K562 (cell line): ENCODE results near the gene CREG1. TPM values are rescaled to one million over a fixed set of nuclear protein-coding genes. Genes with fewer than 3 reads are reported as not detected.

ENCODE experiments used
- AFF4 ChIP-seq: sonication (generic); formaldehyde crosslinking; IDR thresholded peaks from 2 replicates; pipeline ENCODE4 v1.8.0; 2023; ENCODE audit warnings: mild to moderate bottlenecking, missing genetic modification reagents
- BMI1 ChIP-seq: fragments of 150-350 bp; IDR thresholded peaks from 2 replicates; pipeline ENCODE4 v1.6.1; 2014; ENCODE audit warnings: low read length
- CEBPB ChIP-seq: fragments of 450-650 bp; IDR thresholded peaks from 2 replicates; pipeline ENCODE4 v1.6.1; 2016; ENCODE audit warnings: missing genetic modification characterization, missing compliant biosample characterization
- CHD1 ChIP-seq: fragments of 200-600 bp; sonication (generic); IDR thresholded peaks from one replicate; pipeline ENCODE4 v1.6.1; 2012; ENCODE audit warnings: mild to moderate bottlenecking, moderate library complexity, low read length, inconsistent platforms
- CREB3L1 ChIP-seq: fragments of 450-650 bp; IDR thresholded peaks from 2 replicates; pipeline ENCODE4 v1.6.1; 2014; ENCODE audit warnings: low read depth, mild to moderate bottlenecking, moderate library complexity, borderline replicate concordance
- HDAC1 ChIP-seq, 2 experiments: fragments of 450-650 bp; IDR thresholded peaks; 2 replicates each; pipeline ENCODE4 v1.6.1; 2016 to 2017; ENCODE audit warnings: inconsistent platforms in 1 of 2, mild to moderate bottlenecking in 1 of 2, moderate library complexity in 1 of 2
- MAX ChIP-seq: sonication (generic); formaldehyde crosslinking; IDR thresholded peaks from 2 replicates; pipeline ENCODE4 v1.9.0; 2022; ENCODE audit warnings: mild to moderate bottlenecking, missing genetic modification reagents
- MLLT1 ChIP-seq, 2 experiments: fragments of 450-650 bp; IDR thresholded peaks; 2 replicates each; pipeline ENCODE4 v1.6.1; 2016
- MXI1 ChIP-seq: IDR thresholded peaks from 2 replicates; pipeline ENCODE4 v1.6.1; 2011; ENCODE audit warnings: low read depth, mild to moderate bottlenecking, improper control_type of control experiment, low read length
- NCOA1 ChIP-seq: fragments of 450-650 bp; IDR thresholded peaks from 2 replicates; pipeline ENCODE4 v1.6.1; 2016; ENCODE audit warnings: low read depth
- NEUROD1 ChIP-seq: fragments of 150-350 bp; IDR thresholded peaks from 2 replicates; pipeline ENCODE4 v1.6.1; 2014; ENCODE audit warnings: borderline replicate concordance, low read length, low read depth; ENCODE audit not compliant: partially characterized antibody
- PHTF2 ChIP-seq: fragments of 250-450 bp; sonication (Bioruptor Pico); IDR thresholded peaks from 2 replicates; pipeline ENCODE4 v1.5.0; 2021; ENCODE audit warnings: mild to moderate bottlenecking
- POLR2B ChIP-seq: fragments of 450-650 bp; IDR thresholded peaks from 2 replicates; pipeline ENCODE4 v1.6.1; 2018; ENCODE audit warnings: low read depth; ENCODE audit not compliant: partially characterized antibody
- POLR3A ChIP-seq: IDR thresholded peaks from 2 replicates; pipeline ENCODE4 v1.6.1; 2011; ENCODE audit warnings: borderline replicate concordance, mild to moderate bottlenecking, moderate library complexity; ENCODE audit not compliant: insufficient read length, insufficient read depth; ENCODE audit errors: extremely low read depth
- RBM17 ChIP-seq: fragments of 200-400 bp; formaldehyde crosslinking; IDR thresholded peaks from 2 replicates; pipeline ENCODE4 v1.6.1; 2017; ENCODE audit warnings: low read depth, mild to moderate bottlenecking, low read length, borderline replicate concordance
- SMARCE1 ChIP-seq: fragments of 450-650 bp; IDR thresholded peaks from 2 replicates; pipeline ENCODE4 v1.7.1; 2016; ENCODE audit warnings: mild to moderate bottlenecking
- SP2 ChIP-seq: IDR thresholded peaks from 2 replicates; pipeline ENCODE4 v1.6.1; 2011; ENCODE audit warnings: mild to moderate bottlenecking, low read depth, low read length, moderate library complexity; ENCODE audit not compliant: poor library complexity, severe bottlenecking; ENCODE audit errors: extremely low read depth
- THAP12 ChIP-seq: fragments of 250-450 bp; sonication (Bioruptor Pico); IDR thresholded peaks from 2 replicates; pipeline ENCODE4 v1.9.0; 2021; ENCODE audit warnings: mild to moderate bottlenecking, inconsistent platforms
- ZNF263 ChIP-seq: sonication (generic); formaldehyde crosslinking; IDR thresholded peaks from 2 replicates; pipeline ENCODE4 v1.8.0; 2022; ENCODE audit warnings: mild to moderate bottlenecking, missing genetic modification reagents, borderline replicate concordance
- ZNF79 ChIP-seq: fragments of 250-450 bp; sonication (Bioruptor Pico); IDR thresholded peaks from 2 replicates; pipeline ENCODE4 v1.4.0; 2020; ENCODE audit warnings: low read depth, mild to moderate bottlenecking, moderate library complexity
- polyA plus RNA-seq, 8 experiments: library from polyadenylated mRNA; depleted of rRNA in 4 of 8; stranded (reverse) in 5 of 8; unstranded in 3 of 8; fragments of >200 nt; fragmentation: Nextera tagmentation in 2 of 8; fragmentation: Illumina TruSeq in 1 of 8; extraction: Ambion mirVana in 2 of 8; extraction: Trizol in 1 of 8; gene quantifications; 2 replicates each; pipeline versions ENCODE4 v1.2.1 to v1.2.3, GENCODE V29; 2011 to 2014; ENCODE audit warnings: inconsistent platforms in 1 of 8, missing spikeins in 1 of 8
- total RNA-seq, 7 experiments: library from RNA; depleted of rRNA in 6 of 7; stranded (reverse); fragments of >200 nt in 6 of 7; fragmentation: Illumina TruSeq in 2 of 7; extraction: Trizol in 2 of 7; gene quantifications; 2 replicates each; pipeline versions ENCODE4 v1.2.1 to v1.2.3, GENCODE V29; 2011 to 2021; ENCODE audit warnings: low replicate concordance in 1 of 7

The CREG1 gene
- total and polyA plus RNA-seq, 9 of the 15 experiments (the other 6 are each of a cell fraction or from before 2014, with no cell fraction given) = 45.7 to 272 (median 161) TPM

GRCh38 chr1:167551362-167551761 is 2.2 kb downstream of the CREG1 start (continued):
- TF ChIP-seq SMARCE1 (no peak), RBM17 (no peak), MLLT1 (IDR thresholded peaks at IDR 0.05) (peak in 1 of 2 experiments; percentile 32; a peak in 1 of 4 replicates), BMI1 (no peak), ZNF79 (CRISPR knock-in tag) (no peak), POLR2B (no peak), AFF4 (CRISPR knock-in tag) (no peak; the same call in 1 of the 2 replicates), NEUROD1 (no peak), HDAC1 (IDR thresholded peaks at IDR 0.05) (no peak), MXI1 (0 out of 2 replicates have a peak, but pooled peaks have one; percentile 5), ZNF263 (CRISPR knock-in tag) (peak; percentile 71), PHTF2 (no peak), MAX (CRISPR knock-in tag) (no peak), CHD1 (no peak), THAP12 (CRISPR knock-in tag) (no peak), CREB3L1 (0 out of 2 replicates have a peak, but pooled peaks have one; percentile 6), CEBPB (tag) (peak; percentile 68), NCOA1 (no peak), SP2 (no peak), POLR3A (no peak)
